ENCODE measurements around the gene DLGAP4. TPM values are rescaled to one million over a fixed set of nuclear protein-coding genes. Genes with fewer than 3 reads are reported as not detected.

The DLGAP4 gene
- total and polyA plus RNA-seq, 2 of the 8 experiments (the other 6 are each of a cell fraction or from before 2014, with no cell fraction given): 41.2 to 57.2 TPM

DNA sequence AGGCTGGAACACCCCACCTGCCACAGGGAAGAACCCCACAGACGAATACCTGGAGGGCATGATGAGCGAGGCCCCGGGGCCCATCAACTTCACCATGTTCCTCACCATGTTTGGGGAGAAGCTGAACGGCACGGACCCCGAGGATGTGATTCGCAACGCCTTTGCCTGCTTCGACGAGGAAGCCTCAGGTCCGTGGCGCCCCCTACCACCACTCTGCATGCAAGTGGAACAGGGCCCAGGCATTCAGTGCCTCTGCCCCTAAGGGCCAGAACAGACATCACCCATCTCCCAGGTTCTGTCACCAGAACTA, 241.8 kb downstream of the DLGAP4 start:
- H3K79me1 ChIP-seq (ENCODE audit: low read depth, low read length): peaks cover 4% of the 10 kb centered on the region; the same call in 1 of the 2 replicates
- H4K5ac ChIP-seq (ENCODE audit: insufficient read length, low read depth, low read length): no peak overlapping the region
- H3K9ac ChIP-seq (replicated peaks in 1 of 4; ENCODE audit: extremely low read depth in 1 of 4, low read depth in 3 of 4, low read length in 3 of 4): no peak overlapping the region; a peak in 1 of 7 replicates
- WGBS, 2 experiments (ENCODE audit: extremely low coverage in 1 of 2, insufficient coverage in 1 of 2, insufficient read length in 1 of 2, insufficient replicate concordance in 2 of 2, low coverage in 1 of 2, low lambda C conversion rate in 2 of 2, missing lambda C conversion rate in 1 of 2): 83% methylated on average over 11 of the region's 12 CpGs; no CpG with 5 or more reads in 1 of the 2 experiments
- no peak overlapping the region for H3K4ac ChIP-seq (replicated peaks; ENCODE audit: insufficient read length, low read depth, low read length)
- H3K56ac ChIP-seq (replicated peaks; ENCODE audit: insufficient read length, low read depth, low read length): no peak overlapping the region
- H3K23ac ChIP-seq (ENCODE audit: insufficient read length): no peak overlapping the region
- H3K27ac ChIP-seq (ENCODE audit: low read depth, low read length): no peak overlapping the region
- H3K4me1 ChIP-seq (replicated peaks in 1 of 4; ENCODE audit: control insufficient read depth in 3 of 4, insufficient read depth in 4 of 4, low read length in 3 of 4): peaks cover 0 to 4% (median 1%) of the 10 kb centered on the region in 4 experiments; a peak in 5 of 7 replicates
- peaks cover 6 to 12% of the 10 kb centered on the region in 2 experiments for H4K20me1 ChIP-seq (replicated peaks in 1 of 2; ENCODE audit: control insufficient read depth in 1 of 2, insufficient read depth in 2 of 2, low read length in 2 of 2)
- 0 out of 2 replicates have a peak overlapping the region, but pooled peaks have one; percentile 75 for H2BK12ac ChIP-seq (ENCODE audit: low read depth, low read length)
- DNase-seq (ENCODE audit: low read depth in 1 of 2, low spot score in 2 of 2) (peak in 1 of 2 experiments; percentile 85), FAIRE-seq (peak; percentile 32)
- no peak overlapping the region for H3K4me3 ChIP-seq (ENCODE audit: extremely low read depth in 1 of 4, insufficient read depth in 2 of 4, low read depth in 3 of 4, low read length in 4 of 4)
- H3K79me2 ChIP-seq (ENCODE audit: control insufficient read depth in 1 of 2, insufficient read depth in 2 of 2, low read length in 2 of 2): peaks cover 0 to 20% of the 10 kb centered on the region in 2 experiments; a peak in 1 of 4 replicates
- H2AK5ac ChIP-seq (ENCODE audit: low read depth, low read length): no peak overlapping the region
- H3K4me2 ChIP-seq (ENCODE audit: insufficient read depth in 1 of 2, low read depth in 2 of 2, low read length in 2 of 2): no peak overlapping the region
- no peak overlapping the region; the same call in 1 of the 2 replicates for H4K8ac ChIP-seq (ENCODE audit: extremely low read depth, insufficient read depth, low read length)
- H2BK120ac ChIP-seq (replicated peaks; ENCODE audit: low read depth, low read length): no peak overlapping the region
- peaks cover 0 to 2% (median 0%) of the 10 kb centered on the region in 4 experiments; a peak in 3 of 8 replicates for H3K36me3 ChIP-seq (ENCODE audit: control insufficient read depth in 2 of 4, insufficient read depth in 4 of 4, low read length in 3 of 4)
- no peak overlapping the region for H2BK20ac ChIP-seq (ENCODE audit: low read length)
- H4K91ac ChIP-seq (replicated peaks; ENCODE audit: insufficient read length, low read length): no peak overlapping the region
- no peak overlapping the region for H3K18ac ChIP-seq (ENCODE audit: extremely low read depth, low read length)
- H2BK5ac ChIP-seq (ENCODE audit: low read depth, low read length): no peak overlapping the region
- no peak overlapping the region for H3K14ac ChIP-seq (ENCODE audit: insufficient read length)
- no peaks in the 10 kb centered on the region for H3K9me3 ChIP-seq (ENCODE audit: insufficient read depth in 2 of 2, low read depth in 1 of 2, low read length in 1 of 2)
- CTCF ChIA-PET (ENCODE audit: partially characterized antibody): interaction anchor here (1.0 to 3.4 kb wide), 20 partner anchors 9 to 345 kb away, joined by 3 to 19 read pairs (median 4); partner anchors contain the start of gene RAB5IF
- no peaks in the 10 kb centered on the region for H3K27me3 ChIP-seq (replicated peaks in 1 of 4; ENCODE audit: control insufficient read depth in 3 of 4, extremely low read depth in 1 of 4, insufficient read depth in 3 of 4, low read length in 3 of 4)
- POLR2A ChIA-PET (ENCODE audit: partially characterized antibody): interaction anchor here (0.8 to 3.8 kb wide), 5 partner anchors 13 to 57 kb away, joined by 3 to 13 read pairs (median 4); partner anchors contain the start of genes RAB5IF and TGIF2
- no peak overlapping the region for H2AFZ ChIP-seq (ENCODE audit: low read length)
- H3K23me2 ChIP-seq (ENCODE audit: low read depth, low read length): no peaks in the 10 kb centered on the region
- no peak overlapping the region for H2BK15ac ChIP-seq (ENCODE audit: low read length)
- TF ChIP-seq RXRA (IDR thresholded peaks at IDR 0.05; ENCODE audit: insufficient read depth, low read depth, low read length) (no peak), CHD1 (IDR thresholded peaks at IDR 0.05; ENCODE audit: low read depth, low read length) (no peak), RNF2 (IDR thresholded peaks at IDR 0.05; ENCODE audit: borderline replicate concordance, low read depth, low read length, missing control alignments, poor library complexity, severe bottlenecking) (no peak), GABPA (IDR thresholded peaks at IDR 0.05; ENCODE audit: borderline replicate concordance, insufficient read depth, low read length) (no peak), JUN (IDR thresholded peaks at IDR 0.05; ENCODE audit: low read depth, low read length) (no peak), NANOG (IDR thresholded peaks at IDR 0.05; ENCODE audit: insufficient read depth, low read depth, low read length, poor library complexity, severe bottlenecking) (no peak), SUZ12 (IDR thresholded peaks at IDR 0.05; ENCODE audit: low read length) (no peak), CBX5 (IDR thresholded peaks at IDR 0.05; ENCODE audit: low read depth, low read length) (no peak), ASH2L (IDR thresholded peaks at IDR 0.05; ENCODE audit: low read length) (no peak), EZH2 (IDR thresholded peaks at IDR 0.05; ENCODE audit: low read depth, low read length, severe bottlenecking) (no peak)

Data from H1 (cell line).